Suppressor macrophage treated with lipopolysaccharide for 1 hour (primary cell): ENCODE measurements around the gene BRF1.
"Not testable (repeated sequence)": the region's sequence is repeated elsewhere in the genome, so short reads cannot be mapped to it uniquely, and the experiment has no call there.

ENCODE experiments used
- DNase-seq, 3 donors: peaks; one replicate each; pipeline ENCODE4 v3.0.0-alpha.2; 2020 to 2022

BRF1 gene

GRCh38 chr14:105314287-105315200 lies 13.7 kb upstream of the BRF1 start, which contains the start of gene PACS2:
PACS2 (plus strand) TSS chr14:105314748; CDS start chr14:105314919, 171 bp downstream.
- peak; percentile 91 to 98 (median 97) for DNase-seq

GRCh38 chr14:105313381-105314286 lies 12.8 kb upstream of the BRF1 start:
- DNase-seq, result peak in 2 of 3 donors; percentile 35 to 52

GRCh38 chr14:105312973-105313372 lies 12.2 kb upstream of the BRF1 start:
- DNase-seq, result no peak

GRCh38 chr14:105311838-105312237 lies 11.0 kb upstream of the BRF1 start:
- no peak for DNase-seq

GRCh38 chr14:105309371-105309770 lies 8.6 kb upstream of the BRF1 start:
- DNase-seq, result no peak

GRCh38 chr14:105307052-105307727 lies 6.4 kb upstream of the BRF1 start:
- no peak for DNase-seq

- no peak for DNase-seq
Observed at GRCh38 chr14:105305791-105306190, 5.0 kb upstream of the BRF1 start.

GRCh38 chr14:105305345-105305744 lies 4.5 kb upstream of the BRF1 start:
- DNase-seq, result no peak

GRCh38 chr14:105304565-105304964 lies 3.8 kb upstream of the BRF1 start:
- no peak for DNase-seq

GRCh38 chr14:105303949-105304348 lies 3.1 kb upstream of the BRF1 start:
- DNase-seq, result no peak

- not testable (repeated sequence) for DNase-seq
Observed at GRCh38 chr14:105301915-105302249, 1.1 kb upstream of the BRF1 start.

GRCh38 chr14:105301103-105301914 lies 508 bp upstream of the BRF1 start:
- peak; percentile 96 to 100 (median 99) for DNase-seq

GRCh38 chr14:105299654-105300541 lies 903 bp downstream of the BRF1 start:
- DNase-seq, result peak in 1 of 3 donors; percentile 18

- DNase-seq, result not testable (repeated sequence)
Observed at GRCh38 chr14:105297311-105297710, 3.5 kb downstream of the BRF1 start.

- peak; percentile 44 to 55 (median 47) for DNase-seq
Observed at GRCh38 chr14:105294142-105294597, 6.6 kb downstream of the BRF1 start.

GRCh38 chr14:105292826-105293711 lies 7.7 kb downstream of the BRF1 start:
- peak in 2 of 3 donors; percentile 37 to 51 for DNase-seq

- DNase-seq, result peak; percentile 32 to 36 (median 34)
Observed at GRCh38 chr14:105290621-105291346, 10.0 kb downstream of the BRF1 start.

- DNase-seq, result not testable (repeated sequence)
Observed at GRCh38 chr14:105288936-105289335, 11.9 kb downstream of the BRF1 start.
